GM23338 (cell line): ENCODE results near the gene SLC52A1. TPM values are rescaled to one million over a fixed set of nuclear protein-coding genes. Genes with fewer than 3 reads are reported as not detected.

Experiments
- ATAC-seq: fragments of 200-7000 bp; cut with Tn5 transposase; 3 replicates; pipeline ENCODE4 v1.9.1; 2020
- DNase-seq: peaks from one replicate; pipeline ENCODE4 v3.0.0-alpha.2; 2015; ENCODE audit warnings: low spot score
- H2AFZ ChIP-seq: fragments of 200-600 bp; sonication (generic); 2 replicates; pipeline ENCODE4 v1.8.0; 2016; ENCODE audit warnings: antibody characterized with exemption, mild to moderate bottlenecking, moderate library complexity
- H3F3A ChIP-seq: fragments of 200-600 bp; sonication (generic); replicated peaks from 2 replicates; pipeline ENCODE4 v1.8.0; 2017; ENCODE audit warnings: antibody characterized with exemption, mixed run types, low read depth
- H3K27ac ChIP-seq: fragments of 200-600 bp; sonication (generic); 2 replicates; pipeline ENCODE4 v1.6.1; 2016; ENCODE audit warnings: low read depth
- H3K27me3 ChIP-seq: fragments of 200-600 bp; sonication (generic); 2 replicates; pipeline ENCODE4 v1.8.0; 2016; ENCODE audit warnings: mild to moderate bottlenecking, mixed run types, moderate library complexity; ENCODE audit not compliant: insufficient read depth
- H3K36me3 ChIP-seq: fragments of 200-600 bp; sonication (generic); 2 replicates; pipeline ENCODE4 v1.8.0; 2016; ENCODE audit warnings: mild to moderate bottlenecking; ENCODE audit not compliant: insufficient read depth
- H3K4me1 ChIP-seq: fragments of 200-600 bp; sonication (generic); 2 replicates; pipeline ENCODE4 v1.8.0; 2016; ENCODE audit warnings: mild to moderate bottlenecking, moderate library complexity; ENCODE audit not compliant: insufficient read depth
- H3K4me2 ChIP-seq: fragments of 200-600 bp; sonication (generic); 2 replicates; pipeline ENCODE4 v1.7.1; 2017; ENCODE audit warnings: mixed run types
- H3K4me3 ChIP-seq: fragments of 200-600 bp; sonication (generic); 2 replicates; pipeline ENCODE4 v1.6.1; 2016; ENCODE audit warnings: mixed run types
- H3K79me2 ChIP-seq: fragments of 200-600 bp; sonication (generic); replicated peaks from 2 replicates; pipeline ENCODE4 v1.8.0; 2017; ENCODE audit warnings: mild to moderate bottlenecking; ENCODE audit not compliant: insufficient read depth
- H3K9me2 ChIP-seq: fragments of 200-600 bp; sonication (generic); 2 replicates; pipeline ENCODE4 v1.8.0; 2017; ENCODE audit not compliant: insufficient read depth
- H4K20me1 ChIP-seq: fragments of 200-600 bp; sonication (generic); replicated peaks from 2 replicates; pipeline ENCODE4 v1.8.0; 2017; ENCODE audit warnings: mild to moderate bottlenecking; ENCODE audit not compliant: insufficient read depth
- H3K27ac Mint-ChIP-seq: 2 replicates; pipeline ENCODE4 v1.8.0; 2020; ENCODE audit warnings: inconsistent platforms, mild to moderate bottlenecking, moderate library complexity, mixed read lengths
- H3K27me3 Mint-ChIP-seq: 3 replicates; pipeline ENCODE4 v1.8.0; 2022; ENCODE audit warnings: low read depth, mild to moderate bottlenecking, moderate library complexity, mixed read lengths, inconsistent platforms; ENCODE audit not compliant: insufficient read depth, poor library complexity
- H3K36me3 Mint-ChIP-seq: 3 replicates; pipeline ENCODE4 v1.8.0; 2021; ENCODE audit warnings: low read depth, mild to moderate bottlenecking, inconsistent platforms, moderate library complexity, mixed read lengths
- H3K4me1 Mint-ChIP-seq: 3 replicates; pipeline ENCODE4 v1.8.0; 2020; ENCODE audit warnings: mild to moderate bottlenecking, inconsistent platforms, mixed read lengths
- H3K4me3 Mint-ChIP-seq: 3 replicates; pipeline ENCODE4 v1.8.0; 2021; ENCODE audit warnings: moderate library complexity, mild to moderate bottlenecking, inconsistent platforms, mixed read lengths
- H3K9me3 Mint-ChIP-seq: 3 replicates; pipeline ENCODE4 v1.8.0; 2020; ENCODE audit warnings: moderate library complexity, mild to moderate bottlenecking, inconsistent platforms, mixed read lengths
- CREB1 ChIP-seq: fragments of 250-450 bp; sonication (Bioruptor Pico); IDR thresholded peaks from 2 replicates; pipeline ENCODE4 v1.5.0; 2020; ENCODE audit warnings: low read depth, mild to moderate bottlenecking, moderate library complexity
- EZH2 ChIP-seq: fragments of 200-600 bp; sonication (generic); IDR thresholded peaks from one replicate; pipeline ENCODE4 v1.8.0; 2017; ENCODE audit warnings: antibody characterized with exemption, mild to moderate bottlenecking, low read depth; ENCODE audit not compliant: unreplicated experiment
- EZH2phosphoT487 ChIP-seq: fragments of 200-600 bp; sonication (generic); IDR thresholded peaks from one replicate; pipeline ENCODE4 v1.8.1; 2018; ENCODE audit warnings: antibody characterized with exemption; ENCODE audit not compliant: unreplicated experiment
- JUNB ChIP-seq: IDR thresholded peaks from one replicate; pipeline ENCODE4 v1.6.1; 2016; ENCODE audit warnings: antibody characterized with exemption; ENCODE audit not compliant: unreplicated experiment
- NANOG ChIP-seq: IDR thresholded peaks from 2 replicates; pipeline ENCODE4 v1.6.1; 2016; ENCODE audit warnings: antibody characterized with exemption, borderline replicate concordance
- REST ChIP-seq: IDR thresholded peaks from one replicate; pipeline ENCODE4 v1.6.1; 2018; ENCODE audit warnings: antibody characterized with exemption; ENCODE audit not compliant: unreplicated experiment
- ZNF331 ChIP-seq: fragments of 250-450 bp; sonication (Bioruptor Pico); IDR thresholded peaks from 2 replicates; pipeline ENCODE4 v1.5.0; 2020; ENCODE audit warnings: low read depth, mild to moderate bottlenecking, moderate library complexity
- polyA plus RNA-seq: library from polyadenylated mRNA; unstranded; fragments of >200 nt; fragmentation: Nextera tagmentation; extraction: Ambion mirVana; gene quantifications from 2 replicates; pipeline ENCODE4 v1.2.1, GENCODE V29; 2016
- total RNA-seq: library from RNA; depleted of rRNA; stranded (reverse); fragments of >200 nt; shearing (Covaris generic); gene quantifications from 2 replicates; pipeline ENCODE4 v1.2.3, GENCODE V29; 2014
- TF ChIP-seq, protein P1 (sequence below), 2 experiments: fragments of 200-600 bp in 1 of 2; sonication (generic) in 1 of 2; conservative IDR thresholded peaks; 2 replicates each; pipeline versions ENCODE4 v1.5.1 to v1.6.1; 2016 to 2017; ENCODE audit warnings: antibody characterized with exemption in 2 of 2, low read depth in 2 of 2, mild to moderate bottlenecking in 2 of 2, moderate library complexity in 1 of 2
- TF ChIP-seq, protein P2 (sequence below): IDR thresholded peaks from 2 replicates; pipeline ENCODE4 v1.6.1; 2016; ENCODE audit warnings: antibody characterized with exemption

SLC52A1 gene
- total and polyA plus RNA-seq, 2 experiments from 2014 or later, result 0.21 to 0.63 TPM

DNA sequence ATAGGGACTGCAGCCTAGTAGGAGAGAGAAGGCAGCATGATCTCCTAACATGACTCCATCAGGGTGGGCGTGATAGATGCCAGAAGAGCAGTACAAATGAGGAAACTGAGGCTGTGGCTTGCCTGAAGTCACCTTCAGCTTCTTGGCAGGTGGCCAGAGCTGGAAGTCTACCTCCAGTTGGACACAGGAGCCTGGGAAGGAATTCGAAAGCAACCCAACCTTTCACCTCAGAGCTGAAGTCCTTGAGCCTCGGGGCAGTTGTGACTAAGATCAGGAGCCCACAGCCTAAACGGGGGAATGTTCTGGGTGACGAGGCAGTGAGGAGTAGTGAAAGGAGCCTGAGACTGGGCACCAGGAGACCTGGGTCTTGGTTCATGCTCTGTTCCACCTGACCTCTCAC lies 9.4 kb upstream of the SLC52A1 start:
- Histone ChIP-seq H2AFZ (no peak overlapping the region), H3K79me2 (no peaks in the 10 kb centered on the region), H4K20me1 (no peaks in the 10 kb centered on the region), H3K4me3 (no peak overlapping the region), H3K4me2 (no peak overlapping the region), H3K4me1 (no peaks in the 10 kb centered on the region), H3K27ac (no peak overlapping the region), H3K9me2 (no peaks in the 10 kb centered on the region), H3F3A (no peaks in the 10 kb centered on the region), H3K27me3 (no peaks in the 10 kb centered on the region), H3K36me3 (no peaks in the 10 kb centered on the region)
- no peak overlapping the region for H3K4me3 Mint-ChIP-seq
- no peaks in the 10 kb centered on the region for H3K36me3 Mint-ChIP-seq
- no peaks in the 10 kb centered on the region for H3K4me1 Mint-ChIP-seq
- TF ChIP-seq, protein P1, sequence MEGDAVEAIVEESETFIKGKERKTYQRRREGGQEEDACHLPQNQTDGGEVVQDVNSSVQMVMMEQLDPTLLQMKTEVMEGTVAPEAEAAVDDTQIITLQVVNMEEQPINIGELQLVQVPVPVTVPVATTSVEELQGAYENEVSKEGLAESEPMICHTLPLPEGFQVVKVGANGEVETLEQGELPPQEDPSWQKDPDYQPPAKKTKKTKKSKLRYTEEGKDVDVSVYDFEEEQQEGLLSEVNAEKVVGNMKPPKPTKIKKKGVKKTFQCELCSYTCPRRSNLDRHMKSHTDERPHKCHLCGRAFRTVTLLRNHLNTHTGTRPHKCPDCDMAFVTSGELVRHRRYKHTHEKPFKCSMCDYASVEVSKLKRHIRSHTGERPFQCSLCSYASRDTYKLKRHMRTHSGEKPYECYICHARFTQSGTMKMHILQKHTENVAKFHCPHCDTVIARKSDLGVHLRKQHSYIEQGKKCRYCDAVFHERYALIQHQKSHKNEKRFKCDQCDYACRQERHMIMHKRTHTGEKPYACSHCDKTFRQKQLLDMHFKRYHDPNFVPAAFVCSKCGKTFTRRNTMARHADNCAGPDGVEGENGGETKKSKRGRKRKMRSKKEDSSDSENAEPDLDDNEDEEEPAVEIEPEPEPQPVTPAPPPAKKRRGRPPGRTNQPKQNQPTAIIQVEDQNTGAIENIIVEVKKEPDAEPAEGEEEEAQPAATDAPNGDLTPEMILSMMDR (conservative IDR thresholded peaks at IDR 0.05; ENCODE audit: low read depth in 2 of 2), result no peak
- TF ChIP-seq REST (no peak), EZH2phosphoT487 (no peak), CREB1 (CRISPR knock-in tag) (no peak), JUNB (no peak), ZNF331 (CRISPR knock-in tag) (no peak), NANOG (no peak), EZH2 (no peak)
- TF ChIP-seq, protein P2, sequence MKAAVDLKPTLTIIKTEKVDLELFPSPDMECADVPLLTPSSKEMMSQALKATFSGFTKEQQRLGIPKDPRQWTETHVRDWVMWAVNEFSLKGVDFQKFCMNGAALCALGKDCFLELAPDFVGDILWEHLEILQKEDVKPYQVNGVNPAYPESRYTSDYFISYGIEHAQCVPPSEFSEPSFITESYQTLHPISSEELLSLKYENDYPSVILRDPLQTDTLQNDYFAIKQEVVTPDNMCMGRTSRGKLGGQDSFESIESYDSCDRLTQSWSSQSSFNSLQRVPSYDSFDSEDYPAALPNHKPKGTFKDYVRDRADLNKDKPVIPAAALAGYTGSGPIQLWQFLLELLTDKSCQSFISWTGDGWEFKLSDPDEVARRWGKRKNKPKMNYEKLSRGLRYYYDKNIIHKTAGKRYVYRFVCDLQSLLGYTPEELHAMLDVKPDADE, result no peak
- H3K9me3 Mint-ChIP-seq, result no peaks in the 10 kb centered on the region; the same call in 1 of the 3 replicates
- DNase-seq, result no peak
- ATAC-seq, result no peak
- peaks cover 7% of the 10 kb centered on the region for H3K27me3 Mint-ChIP-seq
- no peak overlapping the region for H3K27ac Mint-ChIP-seq

- no peak overlapping the region for H2AFZ ChIP-seq
- no peaks in the 10 kb centered on the region for H3K36me3 ChIP-seq
- no peaks in the 10 kb centered on the region for H3K27me3 ChIP-seq
- H3K9me2 ChIP-seq, result no peaks in the 10 kb centered on the region
- H3K79me2 ChIP-seq, result no peaks in the 10 kb centered on the region
- peak; percentile 66 for DNase-seq
- Mint-ChIP-seq H3K27me3 (peaks cover 7% of the 10 kb centered on the region), H3K4me3 (no peak overlapping the region), H3K4me1 (no peaks in the 10 kb centered on the region), H3K27ac (no peak overlapping the region), H3K9me3 (no peaks in the 10 kb centered on the region; the same call in 1 of the 3 replicates), H3K36me3 (no peaks in the 10 kb centered on the region)
- ATAC-seq, result peak; percentile 89
- no peaks in the 10 kb centered on the region for H3F3A ChIP-seq
- no peak overlapping the region for H3K27ac ChIP-seq
- TF ChIP-seq, protein P1 (conservative IDR thresholded peaks at IDR 0.05; ENCODE audit: low read depth in 2 of 2), result peak; percentile 24 to 61; a peak in 3 of 4 replicates
- no peak for TF ChIP-seq ZNF331 (CRISPR knock-in tag)
- no peak overlapping the region for H3K4me3 ChIP-seq
- no peaks in the 10 kb centered on the region for H4K20me1 ChIP-seq
- no peaks in the 10 kb centered on the region for H3K4me1 ChIP-seq
- no peak overlapping the region for H3K4me2 ChIP-seq
These were observed 8.3 kb upstream of the SLC52A1 start for GRCh38 chr17:5043524-5043923.
